ENCODE data around the gene C6orf52. TPM values are rescaled to one million over a fixed set of nuclear protein-coding genes. Genes with fewer than 3 reads are reported as not detected.

The C6orf52 gene
- total and polyA plus RNA-seq, 2 of the 13 experiments (the other 11 are each of a cell fraction or from before 2014, with no cell fraction given) = 0.50 to 0.53 TPM

GRCh38 chr6:10720960-10721849, 26.8 kb upstream of the C6orf52 start (continued):
- TF ChIP-seq ARID4A (CRISPR knock-in tag; IDR thresholded peaks at IDR 0.05; ENCODE audit: borderline replicate concordance) = 0 out of 2 replicates have a peak, but pooled peaks have one; percentile 9
- peak; percentile 69 for TF ChIP-seq ZKSCAN1 (IDR thresholded peaks at IDR 0.05; ENCODE audit: low read length)
- peak; percentile 86 for TF ChIP-seq CBFB (CRISPR knock-in tag; IDR thresholded peaks at IDR 0.05)
- 0 out of 2 replicates have a peak, but pooled peaks have one; percentile 34 for TF ChIP-seq ZNF609 (CRISPR knock-in tag; IDR thresholded peaks at IDR 0.05; ENCODE audit: borderline replicate concordance)
- TF ChIP-seq GZF1 (CRISPR knock-in tag; IDR thresholded peaks at IDR 0.05) = peak; percentile 85; the same call in 1 of the 2 replicates
- peak; percentile 34; the same call in 1 of the 2 replicates for TF ChIP-seq TFAP4 (IDR thresholded peaks at IDR 0.05; ENCODE audit: borderline replicate concordance, low read depth)
- TF ChIP-seq SNAPC2 (CRISPR knock-in tag; IDR thresholded peaks at IDR 0.05) = peak; percentile 72; the same call in 1 of the 2 replicates
- 0 out of 2 replicates have a peak, but pooled peaks have one; percentile 57 for TF ChIP-seq SNAPC5 (CRISPR knock-in tag; IDR thresholded peaks at IDR 0.05; ENCODE audit: borderline replicate concordance)
- peak; percentile 76; the same call in 1 of the 2 replicates for TF ChIP-seq KLF11 (CRISPR knock-in tag; IDR thresholded peaks at IDR 0.05)
- peak; percentile 71; the same call in 1 of the 2 replicates for TF ChIP-seq ZNF264 (CRISPR knock-in tag; IDR thresholded peaks at IDR 0.05)
- peak; percentile 66 for TF ChIP-seq ZNF639 (CRISPR knock-in tag; conservative IDR thresholded peaks at IDR 0.05)
- TF ChIP-seq FOXP1 (IDR thresholded peaks at IDR 0.05) = peak; percentile 8; the same call in 1 of the 2 replicates
- TF ChIP-seq FOXP1 (CRISPR knock-in tag; IDR thresholded peaks at IDR 0.05) = 0 out of 2 replicates have a peak, but pooled peaks have one; percentile 22
- peak; percentile 84 for TF ChIP-seq IKZF5 (CRISPR knock-in tag; IDR thresholded peaks at IDR 0.05)
- TF ChIP-seq HCFC1 (IDR thresholded peaks at IDR 0.05; ENCODE audit: low read depth, low read length) = peak; percentile 34; the same call in 1 of the 2 replicates
